Gastroesophageal sphincter (tissue), 4 donors: Measurements from ENCODE around the gene FHOD3. TPM values are rescaled to one million over a fixed set of nuclear protein-coding genes. Genes with fewer than 3 reads are reported as not detected.

Source experiments
- ATAC-seq: fragments of 150-250 bp; one replicate; pipeline ENCODE4 v1.9.1; 2016; ENCODE audit warnings: mild to moderate bottlenecking, moderate library complexity
- H3K27ac ChIP-seq, 4 donors: fragments of 200-600 bp; sonication (generic) in 3 of 4; 1 replicate in 3 of 4; 2 replicates in 1 of 4; pipeline ENCODE4 v1.5.1; 2016 to 2019
- H3K27me3 ChIP-seq: fragments of 200-600 bp; sonication (generic); one replicate; pipeline ENCODE4 v1.5.1; 2019
- H3K36me3 ChIP-seq, 2 donors: fragments of 200-600 bp; sonication (generic); one replicate each; pipeline ENCODE4 v1.5.1; 2019; ENCODE audit warnings: control low read depth in 1 of 2
- H3K4me1 ChIP-seq, 3 donors: fragments of 200-600 bp; sonication (generic); 1 replicate in 2 of 3; 2 replicates in 1 of 3; pipeline ENCODE4 v1.5.1; 2016 to 2019; ENCODE audit warnings: control low read depth in 2 of 3
- H3K4me3 ChIP-seq, 2 donors: fragments of 200-600 bp; sonication (generic); one replicate each; pipeline ENCODE4 v1.5.1; 2019; ENCODE audit warnings: mild to moderate bottlenecking in 1 of 2, moderate library complexity in 1 of 2
- H3K9me3 ChIP-seq, 3 donors: fragments of 200-600 bp; sonication (generic); one replicate each; pipeline ENCODE4 v1.5.1; 2017 to 2019; ENCODE audit warnings: control low read depth in 2 of 3
- CTCF ChIP-seq, 4 experiments: fragments of 200-600 bp in 2 of 4; fragments of 450-650 bp in 2 of 4; sonication (generic) in 1 of 4; IDR thresholded peaks; one replicate each; pipeline ENCODE4 v1.5.1; 2017 to 2019; ENCODE audit warnings: antibody characterized with exemption in 4 of 4, mild to moderate bottlenecking in 2 of 4, moderate library complexity in 2 of 4
- EP300 ChIP-seq: sonication (generic); formaldehyde crosslinking; IDR thresholded peaks from one replicate; pipeline ENCODE4 v1.6.1; 2017; ENCODE audit warnings: antibody characterized with exemption, mild to moderate bottlenecking
- POLR2A ChIP-seq, 2 donors: fragments of 450-650 bp; IDR thresholded peaks; one replicate each; pipeline ENCODE4 v1.6.1; 2017; ENCODE audit warnings: antibody characterized with exemption in 2 of 2, mild to moderate bottlenecking in 2 of 2, moderate library complexity in 1 of 2
- POLR2AphosphoS5 ChIP-seq: sonication (generic); formaldehyde crosslinking; IDR thresholded peaks from one replicate; pipeline ENCODE4 v1.6.1; 2017; ENCODE audit warnings: antibody characterized with exemption
- WGBS, 2 donors: methylation state at CpG; one replicate each; pipeline ENCODE4 v1.1.5; 2018; ENCODE audit warnings: low coverage in 1 of 2; 5-methylcytosine and 5-hydroxymethylcytosine counted together
- total RNA-seq, 4 donors: library from RNA; depleted of rRNA; stranded (reverse); fragments of >200 nt; gene quantifications; one replicate each; pipeline ENCODE4 v1.1.0, GENCODE V29; 2016

The FHOD3 gene
- total RNA-seq, 4 donors from 2014 or later, result 18.4 to 36.7 (median 30.4) TPM

- ATAC-seq, result no peak
- peaks cover 5 to 43% (median 10%) of the 10 kb centered on the region in 3 donors for H3K4me1 ChIP-seq
- TF ChIP-seq POLR2AphosphoS5, result no peak
- TF ChIP-seq CTCF (IDR thresholded peaks at IDR 0.05), result no peak
- TF ChIP-seq EP300, result no peak
- TF ChIP-seq POLR2A (IDR thresholded peaks at IDR 0.05), result no peak
- H3K9me3 ChIP-seq, result no peaks in the 10 kb centered on the region
- H3K36me3 ChIP-seq, result no peaks in the 10 kb centered on the region
- 20 to 73% methylated on average over 1 to 3 of the region's 3 CpGs for WGBS, 2 donors
- H3K27ac ChIP-seq, result no peak overlapping the region
- no peaks in the 10 kb centered on the region for H3K27me3 ChIP-seq
- no peak overlapping the region for H3K4me3 ChIP-seq
Observed at GRCh38 chr18:36695806-36696205, 398.3 kb downstream of the FHOD3 start.

GRCh38 chr18:36697905-36698304, 400.4 kb downstream of the FHOD3 start:
- Histone ChIP-seq H3K27me3 (no peaks in the 10 kb centered on the region), H3K36me3 (no peaks in the 10 kb centered on the region), H3K9me3 (no peaks in the 10 kb centered on the region), H3K27ac (no peak overlapping the region), H3K4me1 (peaks cover 0 to 34% (median under 1%) of the 10 kb centered on the region in 3 donors), H3K4me3 (no peak overlapping the region)
- WGBS, 2 donors, result 34 to 70% methylated on average over 2 of the region's 2 CpGs
- peak; percentile 48 for ATAC-seq
- TF ChIP-seq POLR2A (IDR thresholded peaks at IDR 0.05) (no peak), EP300 (no peak), POLR2AphosphoS5 (no peak), CTCF (IDR thresholded peaks at IDR 0.05) (no peak)

- no peaks in the 10 kb centered on the region for H3K27me3 ChIP-seq
- ATAC-seq, result no peak
- no peaks in the 10 kb centered on the region for H3K9me3 ChIP-seq
- peaks cover 0 to 28% (median 0%) of the 10 kb centered on the region in 3 donors for H3K4me1 ChIP-seq
- 78% methylated on average over 4 of the region's 4 CpGs; no CpG with 5 or more reads in 1 of the 2 donors for WGBS, 2 donors
- no peaks in the 10 kb centered on the region for H3K36me3 ChIP-seq
- H3K27ac ChIP-seq, result no peak overlapping the region
- no peak overlapping the region for H3K4me3 ChIP-seq
- TF ChIP-seq POLR2AphosphoS5 (no peak), POLR2A (IDR thresholded peaks at IDR 0.05) (no peak), CTCF (IDR thresholded peaks at IDR 0.05) (no peak), EP300 (no peak)
Observed at GRCh38 chr18:36700955-36701354, 403.4 kb downstream of the FHOD3 start.

- WGBS, 2 donors, result 74 to 75% methylated on average over 10 of the region's 10 CpGs
- peak; percentile 80 for ATAC-seq
- TF ChIP-seq CTCF (IDR thresholded peaks at IDR 0.05), result no peak
- no peak for TF ChIP-seq EP300
- no peak for TF ChIP-seq POLR2AphosphoS5
- no peak for TF ChIP-seq POLR2A (IDR thresholded peaks at IDR 0.05)
- Histone ChIP-seq H3K4me3 (no peak overlapping the region), H3K27me3 (no peaks in the 10 kb centered on the region), H3K36me3 (no peaks in the 10 kb centered on the region), H3K27ac (peak overlapping the region in 3 of 4 donors; percentile 34 to 54 (median 50)), H3K9me3 (no peaks in the 10 kb centered on the region), H3K4me1 (peaks cover 0 to 36% (median 0%) of the 10 kb centered on the region in 3 donors)
Observed at GRCh38 chr18:36702401-36703013, 405.0 kb downstream of the FHOD3 start.

- WGBS, 2 donors, result 94 to 100% methylated on average over 2 to 4 of the region's 6 CpGs
- H3K27ac ChIP-seq, result peak overlapping the region in 3 of 4 donors; percentile 53 to 66 (median 54)
Observed at GRCh38 chr18:36704156-36704555, 406.6 kb downstream of the FHOD3 start.

More at GRCh38 chr18:36704156-36704555, 406.6 kb downstream of the FHOD3 start:
- peaks cover 0 to 3% of the 10 kb centered on the region in 2 donors for H3K36me3 ChIP-seq
- TF ChIP-seq POLR2AphosphoS5 (no peak), EP300 (no peak), POLR2A (IDR thresholded peaks at IDR 0.05) (no peak), CTCF (IDR thresholded peaks at IDR 0.05) (no peak)
- no peaks in the 10 kb centered on the region for H3K27me3 ChIP-seq
- no peak for ATAC-seq
- H3K9me3 ChIP-seq, result no peaks in the 10 kb centered on the region
- H3K4me3 ChIP-seq, result no peak overlapping the region
- peaks cover 0 to 36% (median 0%) of the 10 kb centered on the region in 3 donors for H3K4me1 ChIP-seq
